Rectal smooth muscle tissue (tissue), 1 donor: ENCODE measurements around the gene NFE2L2.
"Not testable (repeated sequence)": the region's sequence is repeated elsewhere in the genome, so short reads cannot be mapped to it uniquely, and the experiment has no call there.

Experiments used
- H3K27ac ChIP-seq: one replicate; pipeline ENCODE4 v1.7.0; 2013; ENCODE audit warnings: low read depth, low read length, inconsistent platforms
- H3K27me3 ChIP-seq: one replicate; pipeline ENCODE4 v1.7.0; 2013; ENCODE audit warnings: low read length; ENCODE audit not compliant: control insufficient read depth, insufficient read depth
- H3K36me3 ChIP-seq: one replicate; pipeline ENCODE4 v1.7.0; 2013; ENCODE audit warnings: low read length; ENCODE audit not compliant: control insufficient read depth, insufficient read depth
- H3K4me1 ChIP-seq: one replicate; pipeline ENCODE4 v1.7.0; 2013; ENCODE audit warnings: low read length; ENCODE audit not compliant: control insufficient read depth, insufficient read depth
- H3K4me3 ChIP-seq: one replicate; pipeline ENCODE4 v1.7.0; 2013; ENCODE audit warnings: low read length
- H3K9ac ChIP-seq: one replicate; pipeline ENCODE4 v1.7.0; 2013; ENCODE audit warnings: low read length

Gene NFE2L2

DNA sequence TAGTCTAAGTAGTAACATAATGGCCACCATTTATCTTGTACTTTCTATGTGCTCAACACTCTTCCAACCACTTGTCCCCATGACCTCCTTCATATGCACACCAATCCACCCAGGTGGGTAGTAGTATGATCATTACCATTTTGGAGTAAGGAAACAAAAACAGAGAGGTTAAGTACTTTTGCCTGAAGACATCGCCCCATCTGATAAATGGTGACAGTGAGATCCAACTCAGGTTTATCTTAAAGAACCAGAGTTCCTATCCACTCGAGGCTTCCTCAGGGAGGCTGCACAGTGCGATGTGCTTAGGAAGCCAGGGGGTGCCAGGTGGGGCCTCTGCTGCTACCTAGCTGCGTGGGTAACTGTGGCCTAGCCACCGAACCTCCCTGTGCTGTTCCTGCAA is 14.1 kb downstream of the NFE2L2 start:
- Histone ChIP-seq H3K4me3 (no peak overlapping the region), H3K27ac (no peak overlapping the region), H3K4me1 (peaks cover 11% of the 10 kb centered on the region), H3K9ac (no peak overlapping the region), H3K27me3 (no peaks in the 10 kb centered on the region), H3K36me3 (no peaks in the 10 kb centered on the region)

- Histone ChIP-seq H3K27me3 (no peaks in the 10 kb centered on the region), H3K4me1 (peaks cover 13% of the 10 kb centered on the region), H3K9ac (no peak overlapping the region), H3K27ac (no peak overlapping the region), H3K36me3 (no peaks in the 10 kb centered on the region), H3K4me3 (no peak overlapping the region)
These were observed 15.5 kb downstream of the NFE2L2 start for GRCh38 chr2:177249038-177249437.

DNA sequence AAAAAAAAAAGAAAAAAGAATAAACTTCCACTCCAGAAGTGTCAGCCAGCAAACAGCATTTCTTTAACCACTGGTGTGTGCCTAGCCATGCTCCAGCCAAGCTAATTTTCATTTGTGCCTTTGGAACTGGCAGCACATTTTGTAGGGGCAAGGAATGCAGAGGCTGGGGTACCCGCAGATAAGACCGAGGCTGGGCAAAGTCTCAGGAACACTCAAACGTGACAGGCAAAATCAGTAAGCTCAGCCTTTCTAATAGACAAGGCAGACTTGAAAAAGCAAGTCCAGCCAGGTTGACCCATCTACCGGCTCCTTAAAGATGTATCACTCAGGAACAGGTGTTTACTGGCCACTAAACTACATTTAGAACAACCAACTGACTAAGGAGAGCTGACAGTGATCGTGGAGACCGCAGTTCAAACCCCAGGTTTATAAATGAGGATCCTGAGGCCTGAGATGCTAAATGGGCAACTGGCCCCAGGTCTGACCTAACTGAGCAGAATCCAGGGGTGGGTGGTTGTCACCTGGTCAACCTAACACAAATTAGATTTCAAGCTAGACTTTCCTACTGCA is 16.7 kb downstream of the NFE2L2 start:
- no peaks in the 10 kb centered on the region for H3K27me3 ChIP-seq
- peaks cover 19% of the 10 kb centered on the region for H3K4me1 ChIP-seq
- no peak overlapping the region for H3K4me3 ChIP-seq
- H3K9ac ChIP-seq, result no peak overlapping the region
- no peak overlapping the region for H3K27ac ChIP-seq
- no peaks in the 10 kb centered on the region for H3K36me3 ChIP-seq

GRCh38 chr2:177246523-177247030 is 17.9 kb downstream of the NFE2L2 start:
- not testable (repeated sequence) for H3K27me3 ChIP-seq, H3K27ac ChIP-seq, H3K36me3 ChIP-seq, H3K4me3 ChIP-seq, H3K9ac ChIP-seq
- H3K4me1 ChIP-seq, result peaks cover 29% of the 10 kb centered on the region

GRCh38 chr2:177246000-177246399 is 18.5 kb downstream of the NFE2L2 start:
- Histone ChIP-seq H3K27ac (peak overlapping the region; percentile 11), H3K4me3 (no peak overlapping the region), H3K4me1 (peaks cover 30% of the 10 kb centered on the region)

DNA sequence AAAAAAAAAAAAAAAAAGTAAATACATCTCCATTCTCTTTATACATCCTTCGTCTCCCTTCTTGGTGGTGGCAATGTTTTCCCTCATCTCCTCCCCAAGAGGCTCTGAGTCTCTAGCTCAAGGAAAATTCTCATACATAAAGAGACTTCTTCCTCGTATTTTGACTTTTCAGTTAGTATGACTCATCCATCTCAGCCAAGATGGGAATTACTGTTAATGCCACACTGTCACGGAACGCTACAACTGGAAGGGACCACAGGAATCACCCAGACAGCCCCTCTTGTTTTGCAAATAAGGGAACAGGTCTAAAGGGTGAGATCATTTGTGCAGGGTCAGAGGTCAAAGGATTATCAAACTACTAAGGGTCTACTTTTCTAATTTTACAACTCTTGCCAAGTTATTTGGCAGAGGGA is 19.5 kb downstream of the NFE2L2 start:
- Histone ChIP-seq H3K9ac (no peak overlapping the region), H3K27me3 (no peaks in the 10 kb centered on the region), H3K4me1 (peaks cover 40% of the 10 kb centered on the region), H3K4me3 (no peak overlapping the region), H3K27ac (peak overlapping the region; percentile 48), H3K36me3 (no peaks in the 10 kb centered on the region)

More at GRCh38 chr2:177246000-177246399, 18.5 kb downstream of the NFE2L2 start:
- no peak overlapping the region for H3K9ac ChIP-seq
- H3K36me3 ChIP-seq, result no peaks in the 10 kb centered on the region
- H3K27me3 ChIP-seq, result no peaks in the 10 kb centered on the region

DNA sequence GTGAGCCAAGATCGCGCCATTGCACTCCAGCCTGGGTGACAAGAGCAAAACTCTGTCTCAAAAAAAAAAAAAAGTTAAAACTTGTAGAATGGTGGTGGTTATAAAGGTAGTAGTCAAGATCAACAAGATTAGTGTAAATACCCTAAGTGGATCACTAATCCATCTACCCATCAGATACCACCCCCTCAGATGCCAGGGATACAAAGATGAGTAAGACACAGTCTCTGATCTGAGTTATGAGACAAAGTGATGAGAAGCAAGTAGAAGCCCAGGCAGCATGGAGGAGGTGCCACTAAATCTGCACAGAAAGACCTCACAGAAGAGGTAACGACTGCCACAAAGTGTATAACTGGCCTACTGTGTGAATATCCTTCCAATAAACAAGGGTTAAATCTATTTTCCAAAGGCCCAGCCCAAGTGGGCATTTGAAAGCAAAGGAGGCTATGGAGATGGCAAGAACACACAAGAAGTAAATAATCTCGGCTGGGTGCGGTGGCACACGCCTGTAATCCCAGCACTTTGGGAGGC is 20.2 kb downstream of the NFE2L2 start:
- Histone ChIP-seq H3K4me1 (peaks cover 44% of the 10 kb centered on the region), H3K36me3 (no peaks in the 10 kb centered on the region), H3K4me3 (no peak overlapping the region), H3K27ac (peak overlapping the region; percentile 24), H3K9ac (no peak overlapping the region), H3K27me3 (no peaks in the 10 kb centered on the region)

- Histone ChIP-seq H3K9ac (no peak overlapping the region), H3K4me3 (no peak overlapping the region), H3K27ac (peak overlapping the region; percentile 87), H3K36me3 (no peaks in the 10 kb centered on the region), H3K27me3 (no peaks in the 10 kb centered on the region), H3K4me1 (peaks cover 49% of the 10 kb centered on the region)
These were observed 21.1 kb downstream of the NFE2L2 start for GRCh38 chr2:177243476-177243875.

DNA sequence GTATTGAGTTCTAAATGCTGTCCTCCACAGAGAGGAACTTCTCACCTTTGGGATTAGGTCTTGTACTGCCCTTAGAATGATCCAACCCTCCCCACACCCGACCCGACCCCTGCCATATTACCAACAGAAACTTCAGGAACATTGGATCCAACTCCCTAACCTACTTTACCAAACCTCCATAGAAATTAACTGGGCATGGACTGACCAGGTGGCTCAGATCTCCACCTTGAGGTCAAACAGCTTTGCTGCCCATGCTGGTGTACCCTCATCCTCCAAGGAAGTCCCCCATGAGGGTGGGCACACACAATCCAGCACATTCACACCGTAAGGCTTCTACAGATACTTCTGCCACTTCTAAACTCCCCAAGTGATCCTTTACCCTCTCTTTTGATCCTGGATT is 21.5 kb downstream of the NFE2L2 start:
- no peak overlapping the region for H3K4me3 ChIP-seq
- peak overlapping the region; percentile 87 for H3K27ac ChIP-seq
- H3K36me3 ChIP-seq, result no peaks in the 10 kb centered on the region
- H3K27me3 ChIP-seq, result no peaks in the 10 kb centered on the region
- no peak overlapping the region for H3K9ac ChIP-seq
- peaks cover 53% of the 10 kb centered on the region for H3K4me1 ChIP-seq

- H3K4me3 ChIP-seq, result peak overlapping the region; percentile 2
- peaks cover 54% of the 10 kb centered on the region for H3K4me1 ChIP-seq
- H3K9ac ChIP-seq, result no peak overlapping the region
These were observed 22.2 kb downstream of the NFE2L2 start for GRCh38 chr2:177242121-177242987.

GRCh38 chr2:177241711-177242120 is 22.8 kb downstream of the NFE2L2 start:
- Histone ChIP-seq H3K4me3 (peak overlapping the region; percentile 2), H3K9ac (no peak overlapping the region), H3K27ac (peak overlapping the region; percentile 87), H3K27me3 (no peaks in the 10 kb centered on the region), H3K4me1 (peaks cover 54% of the 10 kb centered on the region), H3K36me3 (no peaks in the 10 kb centered on the region)

More at GRCh38 chr2:177242121-177242987, 22.2 kb downstream of the NFE2L2 start:
- Histone ChIP-seq H3K36me3 (no peaks in the 10 kb centered on the region), H3K27ac (peak overlapping the region; percentile 87), H3K27me3 (no peaks in the 10 kb centered on the region)

- Histone ChIP-seq H3K36me3 (no peaks in the 10 kb centered on the region), H3K4me1 (peaks cover 51% of the 10 kb centered on the region), H3K4me3 (no peak overlapping the region), H3K27ac (peak overlapping the region; percentile 87), H3K27me3 (no peaks in the 10 kb centered on the region), H3K9ac (peak overlapping the region; percentile 2)
These were observed 24.4 kb downstream of the NFE2L2 start for GRCh38 chr2:177239932-177240630.
